GM12874 (cell line): Measurements from ENCODE around the gene SCN1A.

Source experiments
- CTCF ChIP-seq: IDR thresholded peaks from 2 replicates; pipeline ENCODE4 v1.5.1; 2011; ENCODE audit warnings: low read depth, mild to moderate bottlenecking, control low read depth, low read length, moderate library complexity; ENCODE audit not compliant: insufficient read depth

The SCN1A gene

GRCh38 chr2:165970663-165971062 is 157.2 kb downstream of the SCN1A start:
- no peak for TF ChIP-seq CTCF

GRCh38 chr2:165969227-165969626 is 158.6 kb downstream of the SCN1A start:
- no peak for TF ChIP-seq CTCF

GRCh38 chr2:165967746-165968145 is 160.1 kb downstream of the SCN1A start:
- no peak for TF ChIP-seq CTCF

- no peak for TF ChIP-seq CTCF
Observed at GRCh38 chr2:165961818-165962217, 166.0 kb downstream of the SCN1A start.

- no peak for TF ChIP-seq CTCF
Observed at GRCh38 chr2:165959371-165959770, 168.4 kb downstream of the SCN1A start.

GRCh38 chr2:165958313-165958960 is 169.4 kb downstream of the SCN1A start:
- TF ChIP-seq CTCF: no peak

- no peak for TF ChIP-seq CTCF
Observed at GRCh38 chr2:165957030-165957675, 170.7 kb downstream of the SCN1A start.
